HepG2 (cell line): ENCODE data around the gene CTSA. TPM values are rescaled to one million over a fixed set of nuclear protein-coding genes. Genes with fewer than 3 reads are reported as not detected.

Experiments
- ARID3A ChIP-seq: IDR thresholded peaks from 2 replicates; pipeline ENCODE4 v1.6.1; 2012; ENCODE audit warnings: low read depth, low read length, improper control_type of control experiment
- ATF2 ChIP-seq: sonication (generic); formaldehyde crosslinking; IDR thresholded peaks from 2 replicates; pipeline ENCODE4 v1.4.0; 2020; ENCODE audit warnings: missing genetic modification reagents
- CC2D1A ChIP-seq: sonication (generic); formaldehyde crosslinking; IDR thresholded peaks from 2 replicates; pipeline ENCODE4 v1.8.1; 2023; ENCODE audit warnings: mild to moderate bottlenecking, missing genetic modification reagents
- HNF1B ChIP-seq: sonication (generic); formaldehyde crosslinking; IDR thresholded peaks from 2 replicates; pipeline ENCODE4 v1.5.1; 2020; ENCODE audit warnings: mild to moderate bottlenecking, moderate library complexity, missing genetic modification reagents
- IKZF5 ChIP-seq: IDR thresholded peaks from 2 replicates; pipeline ENCODE4 v1.6.1; 2018; ENCODE audit warnings: missing genetic modification reagents, mild to moderate bottlenecking, missing compliant biosample characterization
- JDP2 ChIP-seq: sonication (generic); formaldehyde crosslinking; IDR thresholded peaks from 2 replicates; pipeline ENCODE4 v1.8.1; 2022; ENCODE audit warnings: missing genetic modification reagents, borderline replicate concordance
- KDM5A ChIP-seq: fragments of 200-600 bp; sonication (generic); IDR thresholded peaks from 2 replicates; pipeline ENCODE4 v1.7.0; 2018; ENCODE audit warnings: antibody characterized with exemption, mild to moderate bottlenecking, low read length, borderline replicate concordance
- MTA1 ChIP-seq: sonication (generic); formaldehyde crosslinking; IDR thresholded peaks from 2 replicates; pipeline ENCODE4 v1.4.0; 2020; ENCODE audit warnings: missing genetic modification reagents, mild to moderate bottlenecking, borderline replicate concordance
- NAIF1 ChIP-seq: sonication (generic); formaldehyde crosslinking; IDR thresholded peaks from 2 replicates; pipeline ENCODE4 v1.5.0; 2020; ENCODE audit warnings: mild to moderate bottlenecking, missing genetic modification reagents, borderline replicate concordance
- NR2F2 ChIP-seq: IDR thresholded peaks from 2 replicates; pipeline ENCODE4 v1.6.1; 2012; ENCODE audit warnings: low read depth, inconsistent platforms, borderline replicate concordance
- PTBP1 ChIP-seq: fragments of 200-400 bp; formaldehyde crosslinking; IDR thresholded peaks from 2 replicates; pipeline ENCODE4 v1.6.1; 2018; ENCODE audit warnings: low read length, low read depth; ENCODE audit not compliant: poor library complexity, severe bottlenecking
- RAD21 ChIP-seq: fragments of 450-650 bp; formaldehyde crosslinking; IDR thresholded peaks from 2 replicates; pipeline ENCODE4 v1.5.0; 2020; ENCODE audit warnings: mild to moderate bottlenecking
- SALL2 ChIP-seq: sonication (generic); formaldehyde crosslinking; IDR thresholded peaks from 2 replicates; pipeline ENCODE4 v1.8.1; 2023; ENCODE audit warnings: mild to moderate bottlenecking, missing genetic modification reagents, inconsistent platforms
- SMAD3 ChIP-seq: sonication (generic); formaldehyde crosslinking; IDR thresholded peaks from 2 replicates; pipeline ENCODE4 v1.4.0; 2020; ENCODE audit warnings: missing genetic modification reagents
- SOX6 ChIP-seq, 2 experiments: fragments of 450-650 bp in 1 of 2; sonication (generic) in 1 of 2; formaldehyde crosslinking in 1 of 2; IDR thresholded peaks; 2 replicates each; pipeline versions ENCODE4 v1.4.0 to v1.6.1; 2017 to 2020; ENCODE audit warnings: antibody characterized with exemption in 1 of 2, mild to moderate bottlenecking in 1 of 2, missing genetic modification reagents in 1 of 2
- TAF1 ChIP-seq: sonication (generic); formaldehyde crosslinking; IDR thresholded peaks from 2 replicates; pipeline ENCODE4 v1.4.0; 2020; ENCODE audit warnings: missing genetic modification reagents
- ZBTB38 ChIP-seq: sonication (generic); formaldehyde crosslinking; IDR thresholded peaks from 2 replicates; pipeline ENCODE4 v1.5.1; 2020; ENCODE audit warnings: mild to moderate bottlenecking, missing genetic modification reagents
- ZFP36L2 ChIP-seq: sonication (generic); formaldehyde crosslinking; IDR thresholded peaks from 2 replicates; pipeline ENCODE4 v1.4.0; 2020; ENCODE audit warnings: missing genetic modification reagents
- ZNF205 ChIP-seq: IDR thresholded peaks from 2 replicates; pipeline ENCODE4 v1.6.1; 2018; ENCODE audit warnings: missing biosample characterization, missing genetic modification reagents
- ZNF354B ChIP-seq: sonication (generic); formaldehyde crosslinking; IDR thresholded peaks from 2 replicates; pipeline ENCODE4 v1.8.0; 2022; ENCODE audit warnings: mild to moderate bottlenecking, missing genetic modification reagents
- ZNF432 ChIP-seq: sonication (generic); formaldehyde crosslinking; IDR thresholded peaks from 2 replicates; pipeline ENCODE4 v1.5.0; 2020; ENCODE audit warnings: missing genetic modification reagents, mild to moderate bottlenecking, borderline replicate concordance
- ZNF556 ChIP-seq: sonication (generic); formaldehyde crosslinking; IDR thresholded peaks from 2 replicates; pipeline ENCODE4 v1.4.0; 2020; ENCODE audit warnings: mild to moderate bottlenecking, missing genetic modification reagents, borderline replicate concordance
- ZNF660 ChIP-seq: sonication (generic); formaldehyde crosslinking; IDR thresholded peaks from 2 replicates; pipeline ENCODE4 v1.5.1; 2020; ENCODE audit warnings: mild to moderate bottlenecking, low read depth, missing genetic modification reagents, borderline replicate concordance
- ZNF777 ChIP-seq: sonication (generic); formaldehyde crosslinking; IDR thresholded peaks from 2 replicates; pipeline ENCODE4 v1.4.0; 2020; ENCODE audit warnings: missing genetic modification reagents
- polyA plus RNA-seq, 8 experiments: library from polyadenylated mRNA; depleted of rRNA in 3 of 8; stranded (reverse) in 7 of 8; unstranded in 1 of 8; fragments of >200 nt; fragmentation: Illumina TruSeq in 4 of 8; extraction: Trizol in 4 of 8; gene quantifications; 2 replicates each; pipeline versions ENCODE4 v1.2.1 to v1.2.3, GENCODE V29; 2011 to 2016; ENCODE audit warnings: low read depth in 4 of 8, missing spikeins in 1 of 8, mixed read lengths in 1 of 8; ENCODE audit not compliant: insufficient read depth in 1 of 8
- total RNA-seq, 5 experiments: library from RNA; depleted of rRNA; stranded (reverse); fragments of >200 nt; fragmentation: Illumina TruSeq; extraction: Trizol; gene quantifications; 2 replicates each; pipeline ENCODE4 v1.2.3, GENCODE V29; 2016; ENCODE audit warnings: low read depth in 1 of 5

CTSA gene
- total and polyA plus RNA-seq, 2 of the 13 experiments (the other 11 are each of a cell fraction or from before 2014, with no cell fraction given) = 202 to 231 TPM

- TF ChIP-seq NAIF1 (CRISPR knock-in tag) (no peak), ZNF432 (0 out of 2 replicates have a peak, but pooled peaks have one; percentile 65), HNF1B (CRISPR knock-in tag) (peak; percentile 94), ARID3A (no peak), ZFP36L2 (CRISPR knock-in tag) (no peak), TAF1 (peak; percentile 44; the same call in 1 of the 2 replicates), JDP2 (no peak), SOX6 (IDR thresholded peaks at IDR 0.05) (no peak), SOX6 (CRISPR knock-in tag; IDR thresholded peaks at IDR 0.05) (peak; percentile 92), ZNF205 (peak; percentile 88; the same call in 1 of the 2 replicates), ZBTB38 (CRISPR knock-in tag) (peak; percentile 89), IKZF5 (CRISPR knock-in tag) (peak; percentile 99), SMAD3 (peak; percentile 93), ZNF777 (CRISPR knock-in tag) (peak; percentile 36; the same call in 1 of the 2 replicates), MTA1 (peak; percentile 90; the same call in 1 of the 2 replicates), PTBP1 (no peak), KDM5A (no peak; the same call in 1 of the 2 replicates), ATF2 (CRISPR knock-in tag) (peak; percentile 85; the same call in 1 of the 2 replicates), NR2F2 (peak; percentile 45; the same call in 1 of the 2 replicates), CC2D1A (CRISPR knock-in tag) (no peak), ZNF660 (CRISPR knock-in tag) (no peak; the same call in 1 of the 2 replicates), RAD21 (CRISPR knock-in tag) (peak; percentile 12; the same call in 1 of the 2 replicates), ZNF556 (CRISPR knock-in tag) (0 out of 2 replicates have a peak, but pooled peaks have one; percentile 57), ZNF354B (no peak), SALL2 (CRISPR knock-in tag) (peak; percentile 92; the same call in 1 of the 2 replicates)
Observed at GRCh38 chr20:45946149-45946970, 55.2 kb downstream of the CTSA start (continued).
